Measurements from ENCODE around the gene BCAS2. TPM values are rescaled to one million over a fixed set of nuclear protein-coding genes. Genes with fewer than 3 reads are reported as not detected.

Gene BCAS2
- total RNA-seq, 1 donor from 2014 or later: 32.8 TPM

DNA sequence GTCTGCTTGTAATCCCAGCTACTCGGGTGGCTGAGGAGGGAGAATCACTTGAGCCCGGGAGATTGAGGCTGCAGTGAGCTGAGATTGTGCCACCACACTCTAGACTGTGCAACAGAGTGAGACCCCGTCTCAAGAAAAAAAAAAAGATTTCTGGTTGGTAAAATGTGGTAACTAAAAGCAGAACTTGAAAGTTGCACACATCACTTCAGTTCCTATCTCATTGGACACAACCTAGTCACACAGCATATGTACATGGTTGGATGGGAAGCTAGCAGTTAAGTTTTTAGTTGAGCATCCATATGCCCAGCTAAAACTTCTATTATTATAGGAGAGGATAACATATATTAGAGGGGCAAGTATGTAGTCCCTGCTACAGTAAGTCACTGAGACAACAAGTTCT is 22.1 kb downstream of the BCAS2 start:
- DNase-seq (ENCODE audit: low spot score): no peak

DNA sequence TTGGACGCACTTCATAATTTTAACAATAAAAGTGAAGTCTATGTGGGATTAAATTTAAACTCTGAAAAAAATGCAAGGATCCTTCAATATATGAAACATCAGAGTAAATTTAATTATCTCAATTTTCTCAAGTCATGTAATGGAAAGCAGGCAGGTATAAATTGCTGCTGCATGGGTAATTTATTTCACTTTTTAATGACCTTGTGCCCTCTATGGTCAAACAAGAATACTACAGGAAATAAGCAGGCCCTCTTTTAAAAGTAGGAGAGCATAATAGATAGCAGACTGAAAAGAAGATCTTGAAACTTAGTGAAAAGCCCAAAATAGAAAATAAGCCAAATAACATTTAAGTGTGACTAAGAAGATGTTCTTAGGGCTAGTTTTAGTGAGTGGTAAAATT is 22.9 kb downstream of the BCAS2 start:
- DNase-seq (ENCODE audit: low spot score): no peak

DNA sequence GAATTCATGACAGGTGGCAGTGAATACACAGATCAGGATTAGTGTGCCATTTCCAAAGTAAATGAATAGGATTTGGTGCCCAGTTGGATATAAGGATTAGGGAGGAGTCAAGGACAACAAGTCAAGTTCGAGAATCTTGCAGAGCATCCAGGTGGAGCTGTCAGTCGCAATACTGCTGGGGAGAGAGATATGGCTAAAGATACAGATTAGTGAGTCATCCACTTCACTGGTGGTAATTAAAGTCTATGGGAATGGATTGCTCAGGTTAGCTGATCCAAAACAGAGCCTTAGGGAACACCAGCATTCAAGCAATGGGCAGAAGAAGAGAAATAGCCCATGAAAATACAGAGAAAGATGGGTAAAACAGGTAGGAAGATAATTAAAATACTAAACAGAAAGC is 26.8 kb downstream of the BCAS2 start:
- no peak for DNase-seq (ENCODE audit: low spot score)

DNA sequence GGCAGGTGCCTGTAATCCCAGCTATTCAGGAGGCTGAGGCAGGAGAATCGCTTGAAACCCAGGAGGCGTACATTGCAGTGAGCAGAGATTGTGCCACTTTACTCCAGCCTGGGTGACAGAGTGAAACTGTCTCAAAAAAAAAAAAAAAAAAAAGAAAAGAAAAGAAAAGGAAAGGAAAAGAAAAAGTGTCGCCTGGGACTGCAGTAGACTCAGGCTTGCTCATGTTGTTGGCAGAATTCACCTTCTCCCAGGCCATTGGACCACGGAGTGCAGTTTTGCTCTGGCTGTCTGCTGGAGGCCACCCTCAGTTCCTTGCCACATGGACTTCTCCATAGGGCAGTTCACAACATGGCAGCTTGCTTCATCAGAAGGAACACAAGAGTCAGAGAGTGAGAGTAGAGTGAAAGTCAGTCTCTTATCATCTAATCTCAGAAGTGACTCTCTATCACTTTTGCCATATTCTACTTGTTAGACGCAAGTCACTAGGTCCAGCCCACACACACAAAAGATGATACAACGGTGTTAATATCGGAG is 29.2 kb downstream of the BCAS2 start:
- no peak for DNase-seq (ENCODE audit: low spot score)

DNA sequence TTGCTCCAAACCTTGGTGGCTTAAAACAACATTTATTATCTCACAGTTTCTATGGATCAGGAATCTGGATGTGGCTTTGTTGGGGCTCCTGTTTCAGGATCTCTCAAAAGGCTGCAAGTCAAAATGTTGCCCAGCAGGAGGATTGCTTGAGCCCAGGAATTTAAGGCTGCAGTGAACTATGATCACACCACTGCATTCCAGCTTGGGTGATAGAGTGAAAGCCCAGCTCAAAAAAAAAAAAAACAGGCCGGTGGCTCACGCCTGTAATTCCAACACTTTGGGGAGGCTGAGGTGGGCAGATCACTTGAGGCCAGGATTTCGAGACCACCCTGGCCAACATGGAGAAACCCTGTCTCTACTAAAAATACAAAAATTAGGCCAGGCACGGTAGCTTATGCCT is 30.0 kb downstream of the BCAS2 start:
- DNase-seq (ENCODE audit: low spot score): no peak

DNA sequence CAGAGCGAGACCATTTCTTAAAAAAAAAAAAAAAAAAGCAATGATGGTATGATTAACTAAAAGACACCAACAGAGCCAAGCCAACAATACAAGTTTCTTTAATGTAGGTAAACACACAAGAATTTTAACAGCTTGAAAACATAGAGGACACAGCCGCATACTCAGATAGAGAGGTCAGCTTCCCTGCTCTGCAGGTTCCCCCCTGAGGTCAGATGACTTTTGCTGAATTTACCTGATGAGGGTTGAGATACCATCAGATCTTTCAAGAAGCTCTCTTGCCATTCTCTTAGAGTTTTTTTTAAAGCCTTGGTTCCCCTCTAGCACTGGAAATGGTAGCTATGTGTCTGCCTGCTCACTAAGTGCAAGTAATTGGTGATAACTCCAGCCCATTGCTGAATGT is 31.1 kb downstream of the BCAS2 start:
- DNase-seq (ENCODE audit: low spot score): no peak

DNA sequence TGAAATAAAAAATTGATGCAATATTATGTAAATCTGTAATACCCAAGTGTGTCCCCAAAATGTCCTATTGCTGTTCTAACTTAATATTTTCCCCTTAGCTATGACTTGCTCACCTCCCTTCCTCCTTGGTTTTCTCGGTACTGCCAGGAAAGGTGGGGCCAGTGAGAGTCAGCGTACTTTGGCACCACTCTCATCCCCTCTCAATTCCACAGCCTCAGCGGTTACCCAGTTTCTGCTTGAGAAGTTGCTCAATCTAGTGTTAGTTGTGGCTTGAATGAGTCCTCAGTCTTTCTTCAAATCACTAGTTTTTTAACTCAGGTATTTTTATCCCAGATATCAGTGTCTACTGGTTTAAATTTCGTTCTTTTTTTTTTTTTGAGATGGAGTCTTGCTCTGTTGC is 32.3 kb downstream of the BCAS2 start:
- no peak for DNase-seq (ENCODE audit: low spot score)

DNA sequence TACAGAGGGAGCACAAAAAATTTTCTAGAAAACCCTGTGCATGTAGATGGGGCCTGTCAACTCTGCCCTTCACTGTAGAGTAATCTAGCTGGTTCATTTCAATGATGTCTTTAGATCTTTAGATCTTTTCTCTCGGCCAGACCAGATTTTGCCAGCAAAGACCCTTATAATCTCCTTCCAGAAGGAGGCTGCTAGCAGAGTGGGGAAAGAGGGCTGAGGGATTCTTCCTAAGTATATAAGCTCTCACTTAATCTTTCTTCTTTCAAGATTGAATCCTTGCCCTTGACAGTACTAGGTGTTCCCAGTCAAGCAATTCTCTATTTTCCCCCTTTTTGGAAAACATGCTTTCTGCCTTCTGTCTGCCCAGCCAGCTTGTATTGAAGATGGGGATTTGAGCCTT is 34.3 kb downstream of the BCAS2 start:
- no peak for DNase-seq (ENCODE audit: low spot score)

DNA sequence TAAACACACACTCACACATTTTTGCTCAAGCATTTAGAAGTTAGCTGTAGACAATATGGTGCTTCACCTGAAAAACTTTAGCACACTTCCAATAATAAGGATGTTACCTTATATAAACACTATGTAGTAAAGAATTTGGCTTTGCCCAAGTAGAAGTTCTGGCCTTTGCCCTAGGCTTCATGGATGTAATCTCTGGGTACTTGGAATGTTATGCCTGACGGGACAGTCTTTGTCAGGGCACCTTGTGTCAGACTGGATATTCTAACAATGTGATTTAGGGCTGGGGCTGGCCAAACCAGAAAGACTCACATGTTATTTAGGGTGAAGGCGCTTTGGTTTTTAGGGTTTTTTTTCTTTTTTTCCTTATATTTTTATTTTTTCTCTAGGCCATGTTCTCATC is 35.6 kb downstream of the BCAS2 start:
- DNase-seq (ENCODE audit: low spot score): no peak

DNA sequence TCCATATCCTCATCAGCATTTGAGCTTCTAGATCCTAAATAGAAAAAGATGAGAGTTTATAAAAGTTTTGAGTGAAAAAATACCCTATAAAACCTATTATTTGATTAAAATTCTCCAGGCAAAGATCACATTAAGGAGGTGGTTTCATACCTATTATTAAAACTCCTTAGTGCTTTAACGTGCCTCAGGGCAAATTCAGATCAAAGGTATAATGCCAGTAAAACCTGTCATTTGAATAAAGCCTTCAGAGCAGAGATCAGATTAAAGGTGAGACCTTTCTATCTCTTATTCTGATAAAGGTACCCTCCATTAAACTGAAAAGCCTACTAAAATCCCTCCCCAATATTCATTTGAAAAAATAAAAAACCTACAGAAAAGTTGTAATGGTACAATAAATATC is 36.1 kb downstream of the BCAS2 start:
- no peak for DNase-seq (ENCODE audit: low spot score)

DNA sequence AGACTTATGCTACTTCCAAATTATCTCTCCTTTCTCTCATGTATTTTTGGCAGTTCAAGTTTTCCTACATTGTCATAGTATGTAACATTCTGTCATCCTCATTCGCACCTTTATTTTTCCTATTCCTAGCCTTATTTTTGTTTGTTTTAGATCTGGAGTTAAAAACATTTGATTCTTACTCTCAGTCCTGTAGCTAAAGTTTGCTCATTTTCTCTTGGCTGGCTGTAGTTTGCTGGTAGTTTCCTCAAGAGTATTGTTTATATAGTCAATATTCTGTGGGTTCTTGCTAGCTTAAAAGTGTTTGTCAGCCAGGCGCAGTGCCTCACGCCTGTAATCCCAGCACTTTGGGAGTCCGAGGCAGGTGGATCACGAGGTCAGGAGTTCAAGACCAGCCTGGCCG is 40.6 kb downstream of the BCAS2 start:
- no peak for DNase-seq (ENCODE audit: low spot score)

DNA sequence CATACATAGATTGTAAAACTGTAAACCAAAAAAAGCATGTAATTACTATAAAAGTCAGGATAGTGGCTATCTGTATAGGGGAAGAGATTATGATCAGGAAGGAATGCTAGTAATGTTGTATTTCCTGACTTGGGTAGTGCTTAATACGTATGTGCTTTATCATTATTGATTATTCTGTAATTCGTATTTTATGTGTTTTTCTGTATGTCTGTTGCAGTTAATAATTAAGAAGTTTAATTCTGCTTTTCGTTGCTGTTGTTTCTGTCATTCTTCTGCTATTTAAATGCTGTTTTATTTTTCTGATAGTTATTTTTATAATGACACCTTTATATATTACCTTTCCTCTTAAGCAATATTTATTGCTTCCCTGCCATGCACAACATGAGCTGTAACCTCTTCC is 41.1 kb downstream of the BCAS2 start:
- no peak for DNase-seq (ENCODE audit: low spot score)

DNA sequence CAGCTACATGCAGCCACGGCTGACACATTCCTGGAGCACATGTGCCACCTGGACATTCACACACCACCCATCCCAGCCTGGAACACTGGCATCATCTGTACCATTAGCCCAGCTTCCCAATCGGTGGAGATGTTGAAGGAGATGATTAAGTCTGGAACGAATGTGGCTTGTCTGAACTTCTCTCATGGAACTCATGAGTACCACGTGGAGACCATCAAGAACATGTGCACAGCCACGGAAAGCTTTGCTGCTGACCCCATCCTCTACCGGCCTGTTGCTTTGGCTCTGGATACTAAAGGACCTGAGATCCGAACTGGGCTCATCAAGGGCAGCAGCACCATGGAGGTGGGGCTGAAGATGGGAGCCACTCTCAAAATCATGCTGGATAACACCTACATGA is 45.4 kb downstream of the BCAS2 start:
- DNase-seq (ENCODE audit: low spot score): no peak

DNA sequence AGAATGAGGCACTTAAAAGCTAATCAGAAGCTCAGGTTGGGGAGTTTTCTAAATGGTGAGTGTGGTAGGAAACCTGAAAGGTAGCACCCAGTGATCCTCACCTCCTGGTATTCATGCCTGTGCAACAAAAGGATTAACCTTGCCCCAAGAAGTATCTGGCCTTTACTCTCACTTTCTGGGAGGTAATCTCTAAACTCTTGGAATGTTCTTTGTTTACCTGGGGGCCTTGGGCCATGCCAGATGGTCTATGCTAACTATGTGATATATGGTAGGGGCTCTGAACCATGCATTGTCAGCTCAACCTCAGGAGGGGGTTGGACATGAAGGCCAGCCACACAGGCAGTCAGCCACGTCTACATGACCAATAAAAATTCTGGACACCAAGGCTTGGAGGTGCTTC is 46.0 kb downstream of the BCAS2 start:
- no peak for DNase-seq (ENCODE audit: low spot score)

DNA sequence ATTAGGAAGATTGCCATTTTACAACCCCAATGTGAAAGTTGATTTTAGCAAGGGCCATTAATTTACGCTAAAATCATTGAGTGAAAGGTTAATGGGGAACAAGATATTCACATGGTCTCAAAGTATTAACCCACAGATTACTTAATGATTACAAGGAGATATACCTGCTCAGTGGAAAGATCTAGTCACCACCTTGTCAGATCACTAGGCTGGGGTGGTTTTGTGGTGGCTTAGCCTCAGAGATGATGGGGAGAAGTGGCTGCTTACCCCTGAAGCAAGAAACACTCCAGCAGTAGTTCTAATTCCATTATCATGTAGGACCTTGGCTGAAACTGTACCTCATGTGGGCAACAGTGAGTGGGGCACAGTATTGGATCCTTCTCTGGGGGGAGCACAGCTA is 50.3 kb downstream of the BCAS2 start:
- no peak for DNase-seq (ENCODE audit: low spot score)

DNA sequence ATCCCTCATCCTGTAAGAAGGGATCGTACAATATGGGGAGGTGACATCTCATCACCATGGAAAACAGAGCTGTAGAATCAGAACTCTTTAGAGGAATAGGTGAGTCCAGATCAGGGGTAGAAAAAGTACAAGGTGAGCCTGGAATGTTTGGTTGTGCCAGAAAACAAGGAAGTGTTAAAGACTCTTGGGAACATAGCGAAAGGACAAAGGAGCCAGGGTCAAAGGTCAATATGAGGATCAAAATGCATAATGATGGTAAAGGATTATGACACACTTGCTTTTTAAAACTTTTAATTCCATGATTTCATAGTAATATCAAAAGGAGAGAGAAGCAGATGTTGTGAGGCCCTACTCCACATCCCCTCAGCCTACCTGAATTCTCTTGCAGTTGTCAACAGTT is 51.2 kb downstream of the BCAS2 start:
- no peak for DNase-seq (ENCODE audit: low spot score)

DNA sequence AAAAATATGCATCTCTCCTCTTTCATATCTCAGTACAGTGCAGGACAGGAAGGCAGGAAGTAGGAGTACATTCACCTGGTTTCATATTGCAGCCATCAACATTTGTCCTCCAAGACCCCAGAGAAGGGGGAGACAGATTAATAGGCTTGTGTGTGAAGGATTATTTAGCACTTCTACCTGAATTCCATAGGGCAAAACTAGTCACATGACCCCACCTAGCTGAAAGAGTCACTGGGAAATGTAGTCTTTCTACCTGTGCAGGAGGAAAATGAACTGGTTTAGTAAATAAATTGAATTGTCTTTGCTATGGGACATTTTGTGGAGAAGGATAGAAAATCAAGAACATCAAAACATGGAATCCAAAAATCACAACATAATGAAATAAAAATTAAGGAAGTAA is 56.5 kb downstream of the BCAS2 start:
- DNase-seq (ENCODE audit: low spot score): no peak

DNA sequence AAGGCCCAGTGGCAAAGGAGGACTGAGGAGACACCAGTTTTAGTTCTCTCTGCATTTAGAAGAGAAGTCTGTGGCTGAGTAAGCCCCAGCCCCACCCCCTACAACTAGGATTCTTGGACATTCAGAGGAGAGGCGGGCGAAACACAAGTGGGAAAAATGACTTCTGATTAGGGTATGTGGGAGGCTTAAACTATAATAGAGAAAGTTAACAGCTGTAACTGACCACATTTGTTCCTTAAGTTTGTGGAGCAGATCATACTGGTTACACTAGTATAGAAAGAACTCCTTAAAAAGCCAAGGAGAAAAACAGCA is 59.2 kb downstream of the BCAS2 start:
- no peak for DNase-seq (ENCODE audit: low spot score)

DNA sequence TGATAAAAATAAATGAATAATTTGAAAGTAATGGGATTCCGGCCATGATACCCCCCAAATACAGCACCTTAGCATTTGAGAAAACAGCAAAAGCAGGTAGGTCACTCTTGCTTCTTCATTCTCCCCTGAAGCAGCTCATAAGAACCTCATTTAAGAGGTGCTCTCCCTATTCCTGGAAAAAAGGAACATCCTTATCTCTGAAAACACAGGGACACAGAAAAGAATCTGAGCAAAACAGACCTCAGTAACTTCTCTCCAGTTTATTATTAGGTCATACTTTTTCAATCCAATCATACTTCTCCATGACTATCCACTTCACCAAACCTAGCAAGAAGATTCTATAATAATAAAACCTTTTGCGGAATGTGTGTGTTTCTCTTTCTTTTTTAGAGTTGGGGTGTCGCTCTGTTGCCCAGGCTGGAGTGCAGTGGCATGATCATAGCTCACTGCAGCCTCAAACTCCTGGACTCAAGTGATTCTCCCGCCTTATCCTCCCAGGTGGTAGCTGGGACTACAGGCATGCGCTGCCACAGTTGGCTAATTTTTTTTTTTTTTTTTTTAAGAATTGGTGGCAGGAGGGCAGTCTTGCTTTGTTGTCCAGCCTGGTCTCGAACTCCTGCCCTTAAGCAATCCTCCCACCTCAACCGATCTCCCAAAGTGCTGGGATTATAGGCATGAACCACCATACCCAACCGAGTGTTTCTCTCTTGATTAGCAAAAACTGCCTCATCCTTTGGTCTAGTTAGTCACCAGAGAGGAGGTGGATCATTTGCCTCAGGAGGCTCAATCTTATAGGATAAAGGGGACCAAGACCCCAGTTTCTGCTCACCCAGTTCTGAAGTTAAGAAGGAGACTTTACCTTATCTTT is 59.8 kb downstream of the BCAS2 start:
- DNase-seq (ENCODE audit: low spot score): no peak
